Fibroblast of lung (primary cell): ENCODE data around the gene KIF6. TPM values are rescaled to one million over a fixed set of nuclear protein-coding genes. Genes with fewer than 3 reads are reported as not detected.

Experiments used
- DNase-seq, 2 donors: peaks; one replicate each; pipeline versions ENCODE4 v3.0.0 to v3.0.0-alpha.2; 2010; ENCODE audit warnings: low read depth in 2 of 2
- H2AFZ ChIP-seq: 2 replicates; pipeline ENCODE4 v1.5.1; 2012; ENCODE audit warnings: low read length, control low read depth, inconsistent platforms
- H3K27ac ChIP-seq: 2 replicates; pipeline ENCODE4 v1.5.1; 2011; ENCODE audit warnings: low read length, control low read depth; ENCODE audit not compliant: insufficient read depth
- H3K27me3 ChIP-seq: 2 replicates; pipeline ENCODE4 v1.5.1; 2011; ENCODE audit warnings: mild to moderate bottlenecking, low read length; ENCODE audit not compliant: control insufficient read depth, insufficient read depth
- H3K36me3 ChIP-seq: 2 replicates; pipeline ENCODE4 v1.5.1; 2011; ENCODE audit warnings: low read length; ENCODE audit not compliant: control insufficient read depth, insufficient read depth
- H3K4me1 ChIP-seq: 2 replicates; pipeline ENCODE4 v1.5.1; 2011; ENCODE audit warnings: low read length; ENCODE audit not compliant: control insufficient read depth, insufficient read depth; ENCODE audit errors: extremely low read depth
- H3K4me2 ChIP-seq: 2 replicates; pipeline ENCODE4 v1.5.1; 2011; ENCODE audit warnings: low read length, control low read depth; ENCODE audit not compliant: insufficient read depth; ENCODE audit errors: extremely low read depth
- H3K4me3 ChIP-seq, 4 experiments: fragments of 200-600 bp in 1 of 4; sonication (generic) in 1 of 4; replicated peaks in 1 of 4; 2 replicates each; pipeline ENCODE4 v1.5.1; 2011 to 2016; ENCODE audit warnings: low read length in 4 of 4, low read depth in 3 of 4, mild to moderate bottlenecking in 3 of 4, control low read depth in 2 of 4, inconsistent platforms in 1 of 4, mixed read lengths in 1 of 4; ENCODE audit not compliant: insufficient read depth in 1 of 4; ENCODE audit errors: control extremely low read depth in 1 of 4
- H3K79me2 ChIP-seq: 2 replicates; pipeline ENCODE4 v1.5.1; 2012; ENCODE audit warnings: mild to moderate bottlenecking, low read length, inconsistent platforms; ENCODE audit not compliant: control insufficient read depth, insufficient read depth
- H3K9ac ChIP-seq: 2 replicates; pipeline ENCODE4 v1.5.1; 2011; ENCODE audit warnings: mild to moderate bottlenecking, low read length, control low read depth; ENCODE audit not compliant: insufficient read depth
- H3K9me3 ChIP-seq: 2 replicates; pipeline ENCODE4 v1.5.1; 2012; ENCODE audit warnings: low read depth, low read length; ENCODE audit not compliant: control insufficient read depth, insufficient read depth
- H4K20me1 ChIP-seq: 2 replicates; pipeline ENCODE4 v1.5.1; 2011; ENCODE audit warnings: low read length; ENCODE audit not compliant: control insufficient read depth, insufficient read depth; ENCODE audit errors: extremely low read depth
- EZH2 ChIP-seq: IDR thresholded peaks from 2 replicates; pipeline ENCODE4 v1.5.1; 2012; ENCODE audit warnings: low read length, control low read depth, mild to moderate bottlenecking; ENCODE audit errors: missing control alignments
- polyA plus RNA-seq, 2 donors: library from polyadenylated mRNA; depleted of rRNA in 1 of 2; stranded (reverse) in 1 of 2; unstranded in 1 of 2; fragments of >200 nt; gene quantifications; 2 replicates each; pipeline ENCODE4 v1.2.1, GENCODE V29; 2011 to 2012; ENCODE audit warnings: missing spikeins in 1 of 2
- total RNA-seq: library from RNA; depleted of rRNA; stranded (reverse); fragments of >200 nt; gene quantifications from 2 replicates; pipeline ENCODE4 v1.2.1, GENCODE V29; 2014
- TF ChIP-seq, protein P1 (sequence below), 2 donors: IDR thresholded peaks in 1 of 2; conservative IDR thresholded peaks in 1 of 2; 1 replicate in 1 of 2; 2 replicates in 1 of 2; pipeline ENCODE4 v1.5.1; 2011 to 2012; ENCODE audit warnings: low read length in 2 of 2, control low read depth in 1 of 2, inconsistent platforms in 1 of 2, low read depth in 1 of 2, mild to moderate bottlenecking in 1 of 2

The KIF6 gene
- total and polyA plus RNA-seq, 2 donors (not counting 1 experiment from before 2014, with no cell fraction given): 0.24 to 0.83 TPM

DNA sequence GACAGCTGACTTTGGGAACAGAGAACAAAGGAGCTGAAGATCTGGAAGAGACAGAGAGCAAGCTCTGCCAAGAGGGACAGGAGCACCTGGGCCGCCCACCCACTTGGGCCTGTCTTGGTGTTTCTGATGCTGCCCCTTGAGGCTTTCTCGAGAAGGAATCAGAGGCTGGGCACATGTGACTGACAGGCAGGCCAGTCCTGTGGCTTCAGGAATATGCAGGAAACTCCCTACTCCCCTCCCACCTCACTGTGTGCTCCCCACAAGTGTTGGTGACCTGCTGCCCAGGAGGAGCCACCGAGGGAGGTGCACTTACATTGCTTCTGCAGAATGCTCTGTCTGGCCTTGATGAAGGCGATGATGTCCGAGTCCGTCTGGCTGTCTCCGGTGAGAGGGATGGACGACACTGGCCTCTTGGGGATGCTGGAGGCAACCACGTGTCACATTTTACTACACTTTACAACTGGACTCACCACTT lies 381.8 kb downstream of the KIF6 start:
- H3K4me1 ChIP-seq: no peaks in the 10 kb centered on the region
- DNase-seq: no peak
- H3K79me2 ChIP-seq: no peaks in the 10 kb centered on the region
- H3K36me3 ChIP-seq: no peaks in the 10 kb centered on the region
- no peak overlapping the region for H3K9ac ChIP-seq
- no peaks in the 10 kb centered on the region for H3K27me3 ChIP-seq
- no peaks in the 10 kb centered on the region for H3K9me3 ChIP-seq
- H3K27ac ChIP-seq: no peak overlapping the region
- no peak overlapping the region for H2AFZ ChIP-seq
- H4K20me1 ChIP-seq: no peaks in the 10 kb centered on the region
- no peak overlapping the region for H3K4me2 ChIP-seq
- TF ChIP-seq EZH2: no peak
- TF ChIP-seq, protein P1, sequence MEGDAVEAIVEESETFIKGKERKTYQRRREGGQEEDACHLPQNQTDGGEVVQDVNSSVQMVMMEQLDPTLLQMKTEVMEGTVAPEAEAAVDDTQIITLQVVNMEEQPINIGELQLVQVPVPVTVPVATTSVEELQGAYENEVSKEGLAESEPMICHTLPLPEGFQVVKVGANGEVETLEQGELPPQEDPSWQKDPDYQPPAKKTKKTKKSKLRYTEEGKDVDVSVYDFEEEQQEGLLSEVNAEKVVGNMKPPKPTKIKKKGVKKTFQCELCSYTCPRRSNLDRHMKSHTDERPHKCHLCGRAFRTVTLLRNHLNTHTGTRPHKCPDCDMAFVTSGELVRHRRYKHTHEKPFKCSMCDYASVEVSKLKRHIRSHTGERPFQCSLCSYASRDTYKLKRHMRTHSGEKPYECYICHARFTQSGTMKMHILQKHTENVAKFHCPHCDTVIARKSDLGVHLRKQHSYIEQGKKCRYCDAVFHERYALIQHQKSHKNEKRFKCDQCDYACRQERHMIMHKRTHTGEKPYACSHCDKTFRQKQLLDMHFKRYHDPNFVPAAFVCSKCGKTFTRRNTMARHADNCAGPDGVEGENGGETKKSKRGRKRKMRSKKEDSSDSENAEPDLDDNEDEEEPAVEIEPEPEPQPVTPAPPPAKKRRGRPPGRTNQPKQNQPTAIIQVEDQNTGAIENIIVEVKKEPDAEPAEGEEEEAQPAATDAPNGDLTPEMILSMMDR (conservative IDR thresholded peaks at IDR 0.05 in 1 of 2, IDR thresholded peaks at IDR 0.05 in 1 of 2; ENCODE audit: low read depth in 1 of 2, low read length in 2 of 2): no peak
- H3K4me3 ChIP-seq: no peak overlapping the region

GRCh38 chr6:39342692-39343395 lies 382.4 kb downstream of the KIF6 start:
- H2AFZ ChIP-seq: no peak overlapping the region

DNA sequence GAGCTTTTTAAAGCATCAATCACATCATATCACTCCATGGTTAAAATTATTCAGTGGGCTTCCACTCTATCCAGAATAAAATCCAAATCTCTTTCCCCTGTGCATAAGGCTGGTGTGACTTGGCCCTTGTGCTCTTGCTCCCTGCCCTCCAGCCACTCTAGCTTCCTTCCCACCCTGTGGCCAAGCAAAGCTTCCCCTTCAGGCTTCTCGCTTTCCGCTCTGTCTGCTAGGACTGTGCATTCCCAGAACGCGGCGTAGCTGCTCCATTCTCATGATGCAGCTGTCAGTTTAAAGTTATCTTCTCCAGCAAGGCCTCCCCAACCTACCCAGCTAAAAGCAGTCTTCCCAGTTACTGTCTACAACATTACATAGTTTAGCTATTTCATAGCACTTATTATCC lies 383.3 kb downstream of the KIF6 start:
- Histone ChIP-seq H3K27ac (no peak overlapping the region), H3K4me1 (no peaks in the 10 kb centered on the region), H3K4me3 (no peak overlapping the region), H3K36me3 (no peaks in the 10 kb centered on the region), H3K4me2 (no peak overlapping the region), H3K9ac (no peak overlapping the region), H3K27me3 (no peaks in the 10 kb centered on the region), H4K20me1 (no peaks in the 10 kb centered on the region), H3K79me2 (no peaks in the 10 kb centered on the region), H3K9me3 (no peaks in the 10 kb centered on the region), H2AFZ (no peak overlapping the region)
- TF ChIP-seq EZH2: no peak
- TF ChIP-seq, protein P1 (conservative IDR thresholded peaks at IDR 0.05 in 1 of 2, IDR thresholded peaks at IDR 0.05 in 1 of 2; ENCODE audit: low read depth in 1 of 2, low read length in 2 of 2): no peak
- no peak for DNase-seq

More at GRCh38 chr6:39342692-39343395, 382.4 kb downstream of the KIF6 start:
- no peaks in the 10 kb centered on the region for H3K4me1 ChIP-seq
- no peak overlapping the region for H3K27ac ChIP-seq
- TF ChIP-seq EZH2: no peak
- TF ChIP-seq, protein P1 (conservative IDR thresholded peaks at IDR 0.05 in 1 of 2, IDR thresholded peaks at IDR 0.05 in 1 of 2; ENCODE audit: low read depth in 1 of 2, low read length in 2 of 2): no peak
- H3K27me3 ChIP-seq: no peaks in the 10 kb centered on the region
- no peak overlapping the region for H3K4me3 ChIP-seq
- H4K20me1 ChIP-seq: no peaks in the 10 kb centered on the region
- no peaks in the 10 kb centered on the region for H3K79me2 ChIP-seq
- H3K9me3 ChIP-seq: no peaks in the 10 kb centered on the region
- peak in 1 of 2 donors; percentile 4 for DNase-seq
- no peak overlapping the region for H3K9ac ChIP-seq
- no peak overlapping the region for H3K4me2 ChIP-seq
- H3K36me3 ChIP-seq: no peaks in the 10 kb centered on the region
